Tibial nerve (tissue), 3 donors: Measurements from ENCODE around the gene LARGE2.

Experiments used
- POLR2A ChIP-seq, 2 donors: fragments of 450-650 bp; IDR thresholded peaks; one replicate each; pipeline ENCODE4 v1.6.1; 2017; ENCODE audit warnings: antibody characterized with exemption in 2 of 2, mild to moderate bottlenecking in 2 of 2, moderate library complexity in 2 of 2
- TF ChIP-seq, protein P1 (sequence below), 5 experiments: fragments of 200-600 bp in 3 of 5; fragments of 450-650 bp in 2 of 5; sonication (generic) in 3 of 5; IDR thresholded peaks; one replicate each; pipeline ENCODE4 v1.5.1; 2016 to 2019; ENCODE audit warnings: antibody characterized with exemption in 5 of 5, mild to moderate bottlenecking in 3 of 5, moderate library complexity in 2 of 5

DNA sequence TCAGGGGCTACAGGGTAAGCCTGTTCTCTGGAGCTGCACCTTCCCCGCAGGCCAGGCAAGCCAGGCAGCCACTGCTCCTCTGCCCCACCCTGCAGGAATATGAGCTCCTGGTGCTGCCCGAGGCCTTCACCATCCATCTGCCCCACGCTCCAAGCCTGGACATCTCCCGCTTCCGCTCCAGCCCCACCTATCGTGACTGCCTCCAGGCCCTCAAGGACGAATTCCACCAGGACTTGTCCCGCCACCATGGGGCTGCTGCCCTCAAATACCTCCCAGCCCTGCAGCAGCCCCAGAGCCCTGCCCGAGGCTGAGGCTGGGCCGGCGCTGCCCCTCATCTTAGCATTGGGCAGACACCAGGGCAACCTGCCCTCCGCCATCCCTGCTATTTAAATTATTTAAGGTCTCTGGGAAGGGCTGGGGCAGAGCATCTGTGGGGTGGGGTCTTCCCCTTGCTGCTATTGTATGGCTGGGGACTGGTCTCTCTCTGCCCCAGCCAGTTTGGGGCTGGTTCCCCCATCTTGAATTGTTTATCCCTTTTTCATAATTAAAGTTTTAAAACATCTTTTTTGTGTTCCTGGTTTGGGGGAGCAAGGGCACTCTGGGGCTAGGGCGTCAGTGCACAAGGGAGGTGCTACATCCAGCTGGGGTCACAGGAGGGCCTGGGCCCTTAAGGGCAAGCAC is 6.2 kb downstream of the LARGE2 start:
- TF ChIP-seq POLR2A (IDR thresholded peaks at IDR 0.05) = no peak
- TF ChIP-seq, protein P1, sequence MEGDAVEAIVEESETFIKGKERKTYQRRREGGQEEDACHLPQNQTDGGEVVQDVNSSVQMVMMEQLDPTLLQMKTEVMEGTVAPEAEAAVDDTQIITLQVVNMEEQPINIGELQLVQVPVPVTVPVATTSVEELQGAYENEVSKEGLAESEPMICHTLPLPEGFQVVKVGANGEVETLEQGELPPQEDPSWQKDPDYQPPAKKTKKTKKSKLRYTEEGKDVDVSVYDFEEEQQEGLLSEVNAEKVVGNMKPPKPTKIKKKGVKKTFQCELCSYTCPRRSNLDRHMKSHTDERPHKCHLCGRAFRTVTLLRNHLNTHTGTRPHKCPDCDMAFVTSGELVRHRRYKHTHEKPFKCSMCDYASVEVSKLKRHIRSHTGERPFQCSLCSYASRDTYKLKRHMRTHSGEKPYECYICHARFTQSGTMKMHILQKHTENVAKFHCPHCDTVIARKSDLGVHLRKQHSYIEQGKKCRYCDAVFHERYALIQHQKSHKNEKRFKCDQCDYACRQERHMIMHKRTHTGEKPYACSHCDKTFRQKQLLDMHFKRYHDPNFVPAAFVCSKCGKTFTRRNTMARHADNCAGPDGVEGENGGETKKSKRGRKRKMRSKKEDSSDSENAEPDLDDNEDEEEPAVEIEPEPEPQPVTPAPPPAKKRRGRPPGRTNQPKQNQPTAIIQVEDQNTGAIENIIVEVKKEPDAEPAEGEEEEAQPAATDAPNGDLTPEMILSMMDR (IDR thresholded peaks at IDR 0.05) = no peak
